Astrocyte (in vitro differentiated cells and primary cell): ENCODE data around the gene RGS17. TPM values are rescaled to one million over a fixed set of nuclear protein-coding genes. Genes with fewer than 3 reads are reported as not detected.

Experiments used
- DNase-seq: peaks from one replicate; pipeline ENCODE4 v3.0.0-alpha.2; 2010; ENCODE audit warnings: low read depth
- FAIRE-seq: peaks from 2 replicates; lab custom pipeline; 2011; peaks lifted over from hg19 to GRCh38; lab: Jason Lieb, UNC
- H2AFZ ChIP-seq: 2 replicates; pipeline ENCODE4 v1.6.0; 2012; ENCODE audit warnings: low read depth, low read length, inconsistent platforms
- H3K27ac ChIP-seq: 2 replicates; pipeline ENCODE4 v1.5.1; 2011; ENCODE audit warnings: low read depth, low read length, inconsistent platforms
- H3K27me3 ChIP-seq: 2 replicates; pipeline ENCODE4 v1.6.0; 2011; ENCODE audit warnings: low read length, inconsistent platforms; ENCODE audit not compliant: insufficient read depth
- H3K36me3 ChIP-seq: 2 replicates; pipeline ENCODE4 v1.5.1; 2011; ENCODE audit warnings: low read length, inconsistent platforms; ENCODE audit not compliant: insufficient read depth
- H3K4me1 ChIP-seq: 2 replicates; pipeline ENCODE4 v1.5.1; 2011; ENCODE audit warnings: low read length, inconsistent platforms; ENCODE audit not compliant: insufficient read depth
- H3K4me2 ChIP-seq: 2 replicates; pipeline ENCODE4 v1.6.0; 2012; ENCODE audit warnings: low read length, inconsistent platforms
- H3K4me3 ChIP-seq: 2 replicates; pipeline ENCODE4 v1.5.1; 2011; ENCODE audit warnings: low read depth, mild to moderate bottlenecking, low read length, inconsistent platforms; ENCODE audit not compliant: insufficient read depth
- H3K79me2 ChIP-seq: 2 replicates; pipeline ENCODE4 v1.6.0; 2012; ENCODE audit warnings: mild to moderate bottlenecking, low read length, inconsistent platforms; ENCODE audit not compliant: insufficient read depth
- H3K9ac ChIP-seq: 2 replicates; pipeline ENCODE4 v1.6.0; 2012; ENCODE audit warnings: mild to moderate bottlenecking, low read length, inconsistent platforms
- H3K9me3 ChIP-seq: 2 replicates; pipeline ENCODE4 v1.5.1; 2012; ENCODE audit warnings: low read depth, mild to moderate bottlenecking, low read length, inconsistent platforms; ENCODE audit not compliant: insufficient read depth
- H4K20me1 ChIP-seq: 2 replicates; pipeline ENCODE4 v1.6.0; 2012; ENCODE audit warnings: low read length, inconsistent platforms; ENCODE audit not compliant: insufficient read depth
- H3K27ac Mint-ChIP-seq: one replicate; pipeline ENCODE4 v1.8.0; 2021; ENCODE audit warnings: mild to moderate bottlenecking, mixed read lengths; ENCODE audit not compliant: unreplicated experiment
- H3K27me3 Mint-ChIP-seq: one replicate; pipeline ENCODE4 v1.8.0; 2021; ENCODE audit warnings: low read depth, mixed read lengths; ENCODE audit not compliant: unreplicated experiment
- H3K36me3 Mint-ChIP-seq: one replicate; pipeline ENCODE4 v1.8.0; 2021; ENCODE audit warnings: low read depth, mixed read lengths; ENCODE audit not compliant: unreplicated experiment
- H3K4me1 Mint-ChIP-seq: one replicate; pipeline ENCODE4 v1.8.0; 2021; ENCODE audit warnings: low read depth, mixed read lengths; ENCODE audit not compliant: unreplicated experiment
- H3K4me3 Mint-ChIP-seq: one replicate; pipeline ENCODE4 v1.8.0; 2021; ENCODE audit warnings: mild to moderate bottlenecking, moderate library complexity, mixed read lengths; ENCODE audit not compliant: unreplicated experiment
- H3K9me3 Mint-ChIP-seq: one replicate; pipeline ENCODE4 v1.8.0; 2021; ENCODE audit warnings: mild to moderate bottlenecking, mixed read lengths; ENCODE audit not compliant: unreplicated experiment
- EZH2 ChIP-seq: IDR thresholded peaks from 2 replicates; pipeline ENCODE4 v1.6.1; 2012; ENCODE audit warnings: mild to moderate bottlenecking, low read length, inconsistent platforms; ENCODE audit not compliant: insufficient read depth
- total RNA-seq: library from RNA; stranded (reverse); gene quantifications from 2 replicates; pipeline ENCODE4 v1.2.1, GENCODE V29; 2021
- TF ChIP-seq, protein P1 (sequence below): IDR thresholded peaks from 2 replicates; pipeline ENCODE4 v1.5.1; 2011; ENCODE audit warnings: low read depth, mild to moderate bottlenecking, inconsistent platforms, low read length, moderate library complexity; ENCODE audit not compliant: insufficient read depth

Gene RGS17
- total RNA-seq, 1 donor from 2014 or later, result 3.4 TPM

DNA sequence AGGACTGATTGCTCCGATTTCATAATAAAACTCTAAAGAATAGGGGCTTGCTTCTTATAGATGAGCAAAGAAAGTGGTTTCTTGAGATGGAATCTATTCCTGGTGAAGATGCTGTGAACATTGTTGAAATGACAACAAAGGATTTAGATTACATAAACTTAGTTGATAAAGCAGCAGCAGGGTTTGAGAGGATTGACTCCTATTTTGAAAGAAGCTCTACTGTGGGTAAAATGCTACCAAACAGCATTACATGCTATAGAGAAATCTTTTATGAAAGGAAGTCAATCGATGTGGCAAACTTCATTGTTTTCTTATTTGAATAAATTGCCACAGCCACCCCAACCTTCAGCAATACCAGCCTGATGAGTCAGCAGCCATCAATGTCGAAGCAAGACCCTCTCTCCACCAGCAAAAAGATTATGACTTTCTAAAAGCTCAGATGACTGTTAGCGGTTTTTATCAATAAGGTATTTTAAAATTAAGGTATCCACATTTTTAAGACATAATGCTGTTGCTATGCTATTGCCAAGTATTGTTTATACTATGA, 115.9 kb downstream of the RGS17 start:
- H3K9me3 ChIP-seq, result no peaks in the 10 kb centered on the region
- H3K4me1 ChIP-seq, result no peaks in the 10 kb centered on the region
- H3K27ac ChIP-seq, result no peak overlapping the region
- H3K27me3 ChIP-seq, result no peaks in the 10 kb centered on the region
- no peaks in the 10 kb centered on the region for H3K79me2 ChIP-seq
- no peaks in the 10 kb centered on the region for H3K9me3 Mint-ChIP-seq
- peak overlapping the region; percentile 14 for H3K27ac Mint-ChIP-seq
- no peaks in the 10 kb centered on the region for H3K36me3 ChIP-seq
- peaks cover 17% of the 10 kb centered on the region for H3K4me1 Mint-ChIP-seq
- no peaks in the 10 kb centered on the region for H4K20me1 ChIP-seq
- H3K4me2 ChIP-seq, result peak overlapping the region; percentile 11
- FAIRE-seq (no peak), DNase-seq (no peak)
- H3K27me3 Mint-ChIP-seq, result no peaks in the 10 kb centered on the region
- no peak overlapping the region for H2AFZ ChIP-seq
- TF ChIP-seq, protein P1, sequence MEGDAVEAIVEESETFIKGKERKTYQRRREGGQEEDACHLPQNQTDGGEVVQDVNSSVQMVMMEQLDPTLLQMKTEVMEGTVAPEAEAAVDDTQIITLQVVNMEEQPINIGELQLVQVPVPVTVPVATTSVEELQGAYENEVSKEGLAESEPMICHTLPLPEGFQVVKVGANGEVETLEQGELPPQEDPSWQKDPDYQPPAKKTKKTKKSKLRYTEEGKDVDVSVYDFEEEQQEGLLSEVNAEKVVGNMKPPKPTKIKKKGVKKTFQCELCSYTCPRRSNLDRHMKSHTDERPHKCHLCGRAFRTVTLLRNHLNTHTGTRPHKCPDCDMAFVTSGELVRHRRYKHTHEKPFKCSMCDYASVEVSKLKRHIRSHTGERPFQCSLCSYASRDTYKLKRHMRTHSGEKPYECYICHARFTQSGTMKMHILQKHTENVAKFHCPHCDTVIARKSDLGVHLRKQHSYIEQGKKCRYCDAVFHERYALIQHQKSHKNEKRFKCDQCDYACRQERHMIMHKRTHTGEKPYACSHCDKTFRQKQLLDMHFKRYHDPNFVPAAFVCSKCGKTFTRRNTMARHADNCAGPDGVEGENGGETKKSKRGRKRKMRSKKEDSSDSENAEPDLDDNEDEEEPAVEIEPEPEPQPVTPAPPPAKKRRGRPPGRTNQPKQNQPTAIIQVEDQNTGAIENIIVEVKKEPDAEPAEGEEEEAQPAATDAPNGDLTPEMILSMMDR, result no peak
- no peak overlapping the region for H3K9ac ChIP-seq
- no peak overlapping the region for H3K4me3 Mint-ChIP-seq
- H3K4me3 ChIP-seq, result no peak overlapping the region
- no peaks in the 10 kb centered on the region for H3K36me3 Mint-ChIP-seq

GRCh38 chr6:153013438-153013837, 117.6 kb downstream of the RGS17 start:
- no peak for DNase-seq
- H3K27ac Mint-ChIP-seq, result no peak overlapping the region
- H4K20me1 ChIP-seq, result no peaks in the 10 kb centered on the region
- no peak overlapping the region for H3K27ac ChIP-seq
- H3K4me3 ChIP-seq, result no peak overlapping the region
- H3K9ac ChIP-seq, result no peak overlapping the region
- H2AFZ ChIP-seq, result no peak overlapping the region
- no peak overlapping the region for H3K4me3 Mint-ChIP-seq
- no peaks in the 10 kb centered on the region for H3K27me3 ChIP-seq
- H3K9me3 ChIP-seq, result no peaks in the 10 kb centered on the region
- no peaks in the 10 kb centered on the region for H3K36me3 Mint-ChIP-seq
- H3K27me3 Mint-ChIP-seq, result no peaks in the 10 kb centered on the region
- no peaks in the 10 kb centered on the region for H3K9me3 Mint-ChIP-seq
- H3K4me1 ChIP-seq, result no peaks in the 10 kb centered on the region
- H3K36me3 ChIP-seq, result no peaks in the 10 kb centered on the region
- peak; percentile 17 for FAIRE-seq
- peaks cover 17% of the 10 kb centered on the region for H3K4me1 Mint-ChIP-seq
- no peaks in the 10 kb centered on the region for H3K79me2 ChIP-seq
- TF ChIP-seq, protein P1, result no peak
- TF ChIP-seq EZH2, result no peak
- H3K4me2 ChIP-seq, result no peak overlapping the region

- Mint-ChIP-seq H3K9me3 (no peaks in the 10 kb centered on the region), H3K4me3 (no peak overlapping the region), H3K36me3 (no peaks in the 10 kb centered on the region), H3K27ac (no peak overlapping the region), H3K4me1 (peaks cover 17% of the 10 kb centered on the region), H3K27me3 (no peaks in the 10 kb centered on the region)
- Histone ChIP-seq H3K36me3 (no peaks in the 10 kb centered on the region), H2AFZ (no peak overlapping the region), H3K4me3 (no peak overlapping the region), H4K20me1 (no peaks in the 10 kb centered on the region), H3K4me2 (no peak overlapping the region), H3K79me2 (no peaks in the 10 kb centered on the region), H3K9me3 (no peaks in the 10 kb centered on the region), H3K9ac (no peak overlapping the region), H3K27me3 (no peaks in the 10 kb centered on the region), H3K4me1 (no peaks in the 10 kb centered on the region), H3K27ac (no peak overlapping the region)
- DNase-seq (no peak), FAIRE-seq (no peak)
- TF ChIP-seq, protein P1, result no peak
- TF ChIP-seq EZH2, result no peak
These were observed 118.2 kb downstream of the RGS17 start for GRCh38 chr6:153012856-153013255.
